ENCODE measurements around the gene MAPK8IP1. TPM values are rescaled to one million over a fixed set of nuclear protein-coding genes. Genes with fewer than 3 reads are reported as not detected.
"Not testable (repeated sequence)": the region's sequence is repeated elsewhere in the genome, so short reads cannot be mapped to it uniquely, and the experiment has no call there.

The MAPK8IP1 gene
- total RNA-seq = under 1 TPM; 0.65 to 0.93 TPM

GRCh38 chr11:45885274-45885920, at the start of gene MAPK8IP1:
TSS of gene MAPK8IP1 (plus strand) at chr11:45885651. CDS start at chr11:45885821, 170 bp downstream.
- ATAC-seq (replicated peaks) = peak; percentile 78

DNA sequence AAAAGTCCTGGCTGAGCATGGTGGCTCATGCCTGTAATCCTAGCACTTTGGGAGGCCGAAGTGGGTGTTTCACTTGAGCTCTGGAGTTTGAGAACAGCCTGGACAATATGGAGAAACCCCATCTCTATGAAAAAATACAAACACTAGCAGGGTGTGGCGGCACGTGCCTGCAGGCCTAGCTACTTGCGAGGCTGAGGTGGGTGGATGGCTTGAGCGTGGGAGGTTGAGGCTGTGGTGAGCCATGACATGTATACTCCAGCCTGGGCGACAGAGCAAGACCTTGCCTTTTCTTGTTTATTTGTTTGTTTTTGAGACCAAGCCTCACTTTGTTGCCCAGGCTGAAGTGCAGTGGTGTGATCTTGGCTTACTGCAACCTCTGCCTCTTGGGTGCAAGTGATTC, 46.2 kb upstream of the MAPK8IP1 start:
- Mint-ChIP-seq H3K27ac (no peak overlapping the region), H3K9me3 (no peaks in the 10 kb centered on the region), H3K4me1 (peaks cover 9% of the 10 kb centered on the region), H3K4me3 (no peak overlapping the region), H3K36me3 (ENCODE audit: low read depth) (no peaks in the 10 kb centered on the region), H3K27me3 (no peaks in the 10 kb centered on the region)
- ATAC-seq (replicated peaks) = no peak

More at GRCh38 chr11:45885274-45885920, at the start of gene MAPK8IP1:
- peaks cover 2% of the 10 kb centered on the region for H3K27me3 Mint-ChIP-seq
- no peaks in the 10 kb centered on the region for H3K9me3 Mint-ChIP-seq
- H3K36me3 Mint-ChIP-seq (ENCODE audit: low read depth) = peaks cover 8% of the 10 kb centered on the region
- H3K4me1 Mint-ChIP-seq = no peaks in the 10 kb centered on the region
- no peak within 1 kb of the TSS for H3K27ac Mint-ChIP-seq
- peak within 1 kb of the TSS; percentile 58 for H3K4me3 Mint-ChIP-seq

DNA sequence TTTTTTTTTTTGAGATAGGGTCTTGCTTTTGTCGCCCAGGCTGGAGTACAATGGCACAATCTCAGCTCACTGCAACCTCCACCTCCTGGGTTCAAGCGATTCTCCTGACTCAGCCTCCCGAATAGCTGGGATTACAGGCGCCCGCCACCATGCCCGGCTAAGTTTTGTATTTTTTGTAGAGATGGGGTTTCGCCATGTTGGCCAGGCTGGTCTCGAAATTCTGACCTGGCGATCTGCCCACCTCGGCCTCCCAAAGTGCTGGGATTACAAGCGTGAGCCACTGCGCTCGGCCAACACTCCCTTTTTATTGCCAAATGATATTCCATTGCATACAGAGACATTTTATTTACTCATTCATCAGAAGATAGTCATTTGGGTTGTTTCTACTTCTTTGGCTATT, 45.2 kb upstream of the MAPK8IP1 start:
- H3K4me1 Mint-ChIP-seq; H3K4me3 Mint-ChIP-seq; H3K36me3 Mint-ChIP-seq (ENCODE audit: low read depth); H3K9me3 Mint-ChIP-seq; H3K27ac Mint-ChIP-seq; H3K27me3 Mint-ChIP-seq; ATAC-seq (replicated peaks): not testable (repeated sequence)

GRCh38 chr11:45843158-45843924, 42.1 kb upstream of the MAPK8IP1 start:
- Mint-ChIP-seq H3K4me3 (peak overlapping the region; percentile 58), H3K27ac (peak overlapping the region; percentile 86), H3K36me3 (ENCODE audit: low read depth) (no peaks in the 10 kb centered on the region), H3K9me3 (no peaks in the 10 kb centered on the region), H3K4me1 (peaks cover 14% of the 10 kb centered on the region), H3K27me3 (no peaks in the 10 kb centered on the region)
- peak; percentile 37 for ATAC-seq (replicated peaks)

- H3K9me3 Mint-ChIP-seq = no peaks in the 10 kb centered on the region
- H3K36me3 Mint-ChIP-seq (ENCODE audit: low read depth) = peaks cover under 1% of the 10 kb centered on the region
- peak overlapping the region; percentile 82 for H3K4me3 Mint-ChIP-seq
- H3K27me3 Mint-ChIP-seq = no peaks in the 10 kb centered on the region
- H3K27ac Mint-ChIP-seq = no peak overlapping the region
- ATAC-seq (replicated peaks) = no peak
- H3K4me1 Mint-ChIP-seq = peaks cover 15% of the 10 kb centered on the region
These were observed 40.5 kb upstream of the MAPK8IP1 start for GRCh38 chr11:45844822-45845578.

- Mint-ChIP-seq H3K4me1 (peaks cover 22% of the 10 kb centered on the region), H3K27me3 (no peaks in the 10 kb centered on the region), H3K36me3 (ENCODE audit: low read depth) (peaks cover 10% of the 10 kb centered on the region), H3K9me3 (no peaks in the 10 kb centered on the region), H3K27ac (peak overlapping the region; percentile 93), H3K4me3 (peak overlapping the region; percentile 82)
- ATAC-seq (replicated peaks) = no peak
These were observed 39.2 kb upstream of the MAPK8IP1 start for GRCh38 chr11:45846174-45846675.

- Mint-ChIP-seq H3K4me1 (peaks cover 22% of the 10 kb centered on the region), H3K36me3 (ENCODE audit: low read depth) (peaks cover 10% of the 10 kb centered on the region)
These were observed 38.2 kb upstream of the MAPK8IP1 start, which contains the start of gene CRY2 for GRCh38 chr11:45846974-45847910. TSS of gene CRY2 (plus strand) at chr11:45847475. CDS start at chr11:45847491, 16 bp downstream.

GRCh38 chr11:45847911-45848316, 37.5 kb upstream of the MAPK8IP1 start:
- Mint-ChIP-seq H3K36me3 (ENCODE audit: low read depth) (peaks cover 10% of the 10 kb centered on the region), H3K27ac (peak overlapping the region; percentile 25), H3K9me3 (no peaks in the 10 kb centered on the region), H3K4me1 (peaks cover 22% of the 10 kb centered on the region), H3K27me3 (no peaks in the 10 kb centered on the region), H3K4me3 (peak overlapping the region; percentile 82)
- peak; percentile 11 for ATAC-seq (replicated peaks)

More at GRCh38 chr11:45846974-45847910, 38.2 kb upstream of the MAPK8IP1 start, which contains the start of gene CRY2:
- peak; percentile 90 for ATAC-seq (replicated peaks)
- peak within 1 kb of the TSS; percentile 93 for H3K27ac Mint-ChIP-seq
- H3K27me3 Mint-ChIP-seq = no peaks in the 10 kb centered on the region
- peak within 1 kb of the TSS; percentile 82 for H3K4me3 Mint-ChIP-seq
- no peaks in the 10 kb centered on the region for H3K9me3 Mint-ChIP-seq

DNA sequence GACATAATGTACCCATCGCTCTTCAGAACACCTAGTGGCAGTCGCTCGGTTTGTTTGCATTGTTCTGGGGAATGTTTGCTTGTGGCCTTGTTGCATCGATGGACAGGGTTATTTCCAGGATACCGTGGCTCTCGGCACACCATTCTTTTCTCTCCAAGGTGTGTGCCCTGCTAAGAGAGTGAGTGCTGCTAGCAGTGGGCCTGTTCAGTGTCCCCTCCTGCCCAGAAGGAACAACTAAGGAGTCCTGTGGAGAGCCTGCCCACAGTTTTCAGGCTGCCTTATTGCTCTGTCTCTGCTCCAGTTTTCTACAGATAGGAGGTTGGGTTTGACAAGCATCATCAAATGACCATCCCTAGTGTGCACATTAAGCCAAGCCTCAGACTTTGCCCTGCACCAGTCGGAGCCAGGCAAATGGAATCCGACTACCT, 36.8 kb upstream of the MAPK8IP1 start:
- Mint-ChIP-seq H3K36me3 (ENCODE audit: low read depth) (peaks cover 10% of the 10 kb centered on the region), H3K4me1 (peaks cover 16% of the 10 kb centered on the region), H3K4me3 (peak overlapping the region; percentile 82), H3K27ac (no peak overlapping the region), H3K27me3 (no peaks in the 10 kb centered on the region), H3K9me3 (no peaks in the 10 kb centered on the region)
- ATAC-seq (replicated peaks) = no peak

DNA sequence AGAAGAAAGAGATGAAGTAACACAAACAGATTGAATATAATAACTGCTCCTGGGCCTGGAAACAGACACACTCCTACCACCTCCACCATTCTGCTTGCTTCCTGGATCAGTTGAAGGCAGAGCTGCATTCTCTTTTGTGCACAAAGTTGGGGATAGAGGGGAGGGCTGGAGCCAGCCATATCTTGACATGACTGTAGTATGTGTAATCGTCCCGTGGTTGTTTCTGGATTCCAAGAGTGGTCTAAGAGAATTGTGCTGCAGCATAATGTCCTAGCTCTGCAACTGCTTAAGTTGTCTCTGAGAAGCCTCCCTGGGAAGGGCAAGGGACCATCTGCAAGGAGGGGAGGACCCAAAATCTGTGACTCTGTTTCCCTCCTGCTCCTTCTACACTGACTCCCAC, 35.0 kb upstream of the MAPK8IP1 start:
- Mint-ChIP-seq H3K9me3 (no peaks in the 10 kb centered on the region), H3K36me3 (ENCODE audit: low read depth) (peaks cover 14% of the 10 kb centered on the region), H3K27me3 (no peaks in the 10 kb centered on the region), H3K4me1 (peaks cover 16% of the 10 kb centered on the region), H3K27ac (no peak overlapping the region), H3K4me3 (peak overlapping the region; percentile 25)
- ATAC-seq (replicated peaks) = no peak

DNA sequence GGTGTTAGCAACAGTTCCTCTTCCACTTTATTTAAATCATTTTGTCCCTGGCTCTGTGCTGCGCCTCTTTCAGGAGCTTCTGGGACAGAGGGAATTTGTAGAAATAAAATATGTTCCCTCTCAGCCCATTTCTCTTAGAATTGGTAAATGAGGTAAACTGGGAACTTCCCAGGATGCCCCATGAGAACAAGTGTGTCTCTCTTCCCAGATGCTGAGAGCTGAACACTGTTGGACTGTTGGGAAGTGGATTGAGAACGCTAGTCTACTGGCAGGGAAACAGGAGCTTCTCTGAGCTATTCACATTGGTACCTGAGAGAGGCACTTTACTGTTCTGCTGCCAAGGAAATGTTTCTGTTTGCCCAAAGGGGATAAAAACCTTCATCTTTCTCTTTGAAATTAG, 34.2 kb upstream of the MAPK8IP1 start:
- Mint-ChIP-seq H3K27me3 (no peaks in the 10 kb centered on the region), H3K4me3 (no peak overlapping the region), H3K4me1 (peaks cover 16% of the 10 kb centered on the region), H3K27ac (no peak overlapping the region), H3K9me3 (no peaks in the 10 kb centered on the region), H3K36me3 (ENCODE audit: low read depth) (peaks cover 22% of the 10 kb centered on the region)
- ATAC-seq (replicated peaks) = no peak

DNA sequence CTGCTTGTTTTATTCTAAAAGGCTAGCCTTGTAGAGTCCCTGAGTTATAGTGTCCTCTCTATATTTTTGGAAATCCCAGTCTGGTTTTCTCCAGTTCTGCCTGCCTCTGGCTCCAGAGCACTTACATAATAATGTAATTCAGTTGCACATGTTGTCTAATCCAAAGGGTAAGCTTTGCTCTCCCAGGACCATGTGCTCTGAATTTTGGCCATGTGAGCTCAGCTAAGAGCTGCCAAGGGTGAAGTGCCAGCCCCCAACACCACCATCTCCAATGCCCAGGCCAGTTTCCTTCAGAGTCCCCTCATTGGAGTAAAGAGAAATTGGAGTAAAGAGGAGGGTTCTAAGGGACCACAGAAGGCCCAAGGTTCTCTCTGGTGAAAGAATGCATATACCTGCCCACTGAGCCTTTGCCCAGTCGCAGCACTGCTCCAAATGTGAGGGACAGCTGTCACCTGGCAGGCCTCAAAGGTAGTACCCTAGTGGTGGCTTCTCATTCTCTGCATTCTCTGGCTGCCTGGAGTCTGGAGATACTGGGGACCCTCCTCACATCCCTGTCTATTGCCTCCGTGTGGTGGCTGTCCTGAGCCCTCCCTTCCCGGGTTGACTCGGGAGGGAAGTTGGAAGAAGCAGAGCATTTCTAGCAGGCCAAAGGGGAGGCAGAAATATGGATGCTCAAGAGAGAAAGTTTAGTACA, 33.3 kb upstream of the MAPK8IP1 start:
- ATAC-seq (replicated peaks) = no peak
- H3K27me3 Mint-ChIP-seq = no peaks in the 10 kb centered on the region
- H3K27ac Mint-ChIP-seq = no peak overlapping the region
- peaks cover 8% of the 10 kb centered on the region for H3K4me1 Mint-ChIP-seq
- no peaks in the 10 kb centered on the region for H3K9me3 Mint-ChIP-seq
- H3K4me3 Mint-ChIP-seq = no peak overlapping the region
- peaks cover 31% of the 10 kb centered on the region for H3K36me3 Mint-ChIP-seq (ENCODE audit: low read depth)

DNA sequence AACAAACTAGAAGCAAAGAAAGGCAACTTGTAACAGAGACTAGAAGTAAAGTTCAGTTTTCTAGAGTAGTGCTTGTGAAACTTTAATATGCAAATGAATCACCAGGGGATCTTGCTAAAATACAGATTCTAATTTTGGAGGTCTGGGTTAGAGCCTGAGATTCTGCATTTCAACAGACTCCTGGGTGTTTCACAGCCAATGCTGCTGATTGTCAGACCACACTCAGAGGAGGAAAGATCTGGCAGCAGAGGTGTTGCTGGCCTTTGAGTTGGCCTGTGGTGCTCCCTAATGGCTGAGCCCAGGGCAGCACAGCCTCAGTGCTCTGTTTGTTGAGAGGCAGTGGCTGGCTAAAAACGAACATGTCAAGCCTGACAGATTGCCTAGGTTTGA, 32.7 kb upstream of the MAPK8IP1 start:
- Mint-ChIP-seq H3K9me3 (no peaks in the 10 kb centered on the region), H3K27me3 (no peaks in the 10 kb centered on the region), H3K27ac (no peak overlapping the region), H3K36me3 (ENCODE audit: low read depth) (peaks cover 36% of the 10 kb centered on the region), H3K4me3 (no peak overlapping the region), H3K4me1 (peaks cover 8% of the 10 kb centered on the region)
- no peak for ATAC-seq (replicated peaks)

All from activated T-helper 17 cell treated with anti-CD3 and anti-CD28 coated beads, Interleukin-2, amount 50 U/mL, for 72 hours (primary cell).